ENCODE data around the gene SLC22A23. TPM values are rescaled to one million over a fixed set of nuclear protein-coding genes. Genes with fewer than 3 reads are reported as not detected.

Gene SLC22A23
- total RNA-seq, 3 donors from 2014 or later, result 61.5 to 160 (median 74.7) TPM

- Histone ChIP-seq H3K9me3 (no peaks in the 10 kb centered on the region), H3K4me1 (ENCODE audit: low read depth) (no peaks in the 10 kb centered on the region), H3K4me3 (no peak overlapping the region), H3K36me3 (ENCODE audit: low read depth) (peaks cover 4% of the 10 kb centered on the region)
- TF ChIP-seq CTCF (IDR thresholded peaks at IDR 0.05), result no peak
- ATAC-seq (no peak), DNase-seq (peak in 1 of 3 donors; percentile 23)
- intact Hi-C loops (cut with DNase I, micrococcal nuclease), result no loop called here
These were observed 176.8 kb downstream of the SLC22A23 start for GRCh38 chr6:3280091-3280490.

- Histone ChIP-seq H3K36me3 (ENCODE audit: low read depth) (peaks cover 4% of the 10 kb centered on the region), H3K9me3 (no peaks in the 10 kb centered on the region), H3K4me3 (no peak overlapping the region), H3K4me1 (ENCODE audit: low read depth) (no peaks in the 10 kb centered on the region)
- intact Hi-C loops (cut with DNase I, micrococcal nuclease), result loop anchor here (5.0 kb wide), 1 partner anchor 454 kb away; no protein-coding TSS in a partner anchor
- no peak for ATAC-seq
- no peak for TF ChIP-seq CTCF (IDR thresholded peaks at IDR 0.05)
- no peak for DNase-seq
These were observed 178.2 kb downstream of the SLC22A23 start for GRCh38 chr6:3278691-3279090.

- intact Hi-C loops (cut with DNase I, micrococcal nuclease), result loop anchor here (5.0 kb wide), 1 partner anchor 454 kb away; no protein-coding TSS in a partner anchor
- no peaks in the 10 kb centered on the region for H3K9me3 ChIP-seq
- DNase-seq (no peak), ATAC-seq (no peak)
- no peaks in the 10 kb centered on the region for H3K4me1 ChIP-seq (ENCODE audit: low read depth)
- TF ChIP-seq CTCF (IDR thresholded peaks at IDR 0.05), result no peak
- no peak overlapping the region for H3K4me3 ChIP-seq
- peaks cover 4% of the 10 kb centered on the region for H3K36me3 ChIP-seq (ENCODE audit: low read depth)
These were observed 178.9 kb downstream of the SLC22A23 start for GRCh38 chr6:3277851-3278416.

GRCh38 chr6:3277251-3277650, 179.6 kb downstream of the SLC22A23 start:
- no peaks in the 10 kb centered on the region for H3K4me1 ChIP-seq (ENCODE audit: low read depth)
- no peaks in the 10 kb centered on the region for H3K9me3 ChIP-seq
- no peak overlapping the region for H3K4me3 ChIP-seq
- H3K36me3 ChIP-seq (ENCODE audit: low read depth), result peaks cover 4% of the 10 kb centered on the region
- ATAC-seq (no peak), DNase-seq (no peak)
- intact Hi-C loops (cut with DNase I, micrococcal nuclease), result loop anchor here (5.0 kb wide), 1 partner anchor 455 kb away; no protein-coding TSS in a partner anchor
- TF ChIP-seq CTCF (IDR thresholded peaks at IDR 0.05), result no peak

GRCh38 chr6:3276174-3277167, 180.4 kb downstream of the SLC22A23 start:
- peaks cover 4% of the 10 kb centered on the region for H3K36me3 ChIP-seq (ENCODE audit: low read depth)
- DNase-seq, result no peak

More at GRCh38 chr6:3276174-3277167, 180.4 kb downstream of the SLC22A23 start:
- TF ChIP-seq CTCF (IDR thresholded peaks at IDR 0.05), result no peak
- no peaks in the 10 kb centered on the region for H3K9me3 ChIP-seq
- intact Hi-C loops (cut with DNase I, micrococcal nuclease), result loop anchor here (5.0 kb wide), 1 partner anchor 456 kb away; no protein-coding TSS in a partner anchor
- H3K4me3 ChIP-seq, result no peak overlapping the region
- ATAC-seq, result no peak
- no peaks in the 10 kb centered on the region for H3K4me1 ChIP-seq (ENCODE audit: low read depth)

Data from mucosa of descending colon (tissue), 3 donors.